HAP-1 (cell line): ENCODE data around the gene MPRIP.
A peak's percentile ranks its signal among the peaks of the same experiment; 100 is the strongest.
"Not testable (repeated sequence)": the region's sequence is repeated elsewhere in the genome, so short reads cannot be mapped to it uniquely, and the experiment has no call there.

Experiments
- DNase-seq, 2 experiments: peaks; one replicate each; pipeline ENCODE4 v3.0.0-alpha.2; 2016 to 2020; ENCODE audit warnings: low spot score in 2 of 2
- H3K27me3 ChIP-seq: fragments of 250-450 bp; sonication (Bioruptor Pico); 2 replicates; pipeline ENCODE4 v1.5.1; 2020; ENCODE audit warnings: low read depth, mild to moderate bottlenecking, moderate library complexity
- H3K36me3 ChIP-seq: fragments of 250-450 bp; sonication (Bioruptor Pico); replicated peaks from 2 replicates; pipeline ENCODE4 v1.5.1; 2020; ENCODE audit warnings: mild to moderate bottlenecking
- H3K4me1 ChIP-seq: fragments of 250-450 bp; sonication (Bioruptor Pico); 2 replicates; pipeline ENCODE4 v1.5.1; 2020; ENCODE audit warnings: mild to moderate bottlenecking
- H3K4me3 ChIP-seq: fragments of 250-450 bp; sonication (Bioruptor Pico); 2 replicates; pipeline ENCODE4 v1.5.1; 2020; ENCODE audit warnings: mild to moderate bottlenecking, moderate library complexity
- H3K9me3 ChIP-seq: fragments of 250-450 bp; sonication (Bioruptor Pico); 2 replicates; pipeline ENCODE4 v1.5.1; 2020; ENCODE audit warnings: mild to moderate bottlenecking, moderate library complexity
- in situ Hi-C: fragments of 300-500 bp; cut with MboI; formaldehyde crosslinking; loops from 3 replicates; pipeline ENCODE4 v1.14.3; 2020; ENCODE audit warnings: low sequenced_read_pairs, inconsistent platforms, mixed read lengths

MPRIP gene

GRCh38 chr17:17130077-17130844 is 88.0 kb downstream of the MPRIP start:
- Histone ChIP-seq H3K9me3 (no peaks in the 10 kb centered on the region), H3K27me3 (no peaks in the 10 kb centered on the region), H3K36me3 (peaks cover 21% of the 10 kb centered on the region), H3K4me1 (no peaks in the 10 kb centered on the region), H3K4me3 (no peak overlapping the region)
- in situ Hi-C loops, result no loop called here
- no peak for DNase-seq

DNA sequence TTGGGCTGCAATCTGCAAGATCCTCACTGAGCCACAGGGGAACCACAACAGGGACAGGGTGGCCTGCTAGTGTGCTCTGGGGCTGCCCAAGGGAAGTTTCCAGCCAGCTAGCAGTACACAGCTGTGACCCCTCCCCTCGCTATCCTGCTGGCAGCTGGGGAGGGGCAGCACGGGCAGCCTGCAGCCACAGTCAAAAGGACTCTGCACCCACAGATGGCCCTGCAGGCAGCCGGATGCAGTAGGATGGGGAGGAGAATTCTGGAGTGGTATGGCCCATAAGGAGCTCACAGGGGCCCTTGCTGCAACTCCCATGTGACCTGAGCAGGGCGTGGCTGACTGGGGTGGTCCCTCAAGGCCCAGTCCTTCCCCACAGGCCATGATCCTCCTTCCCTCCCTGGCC is 89.6 kb downstream of the MPRIP start:
- Histone ChIP-seq H3K9me3 (no peaks in the 10 kb centered on the region), H3K4me3 (no peak overlapping the region), H3K4me1 (no peaks in the 10 kb centered on the region), H3K36me3 (peaks cover 17% of the 10 kb centered on the region), H3K27me3 (no peaks in the 10 kb centered on the region)
- DNase-seq, result no peak
- in situ Hi-C loops, result no loop called here

DNA sequence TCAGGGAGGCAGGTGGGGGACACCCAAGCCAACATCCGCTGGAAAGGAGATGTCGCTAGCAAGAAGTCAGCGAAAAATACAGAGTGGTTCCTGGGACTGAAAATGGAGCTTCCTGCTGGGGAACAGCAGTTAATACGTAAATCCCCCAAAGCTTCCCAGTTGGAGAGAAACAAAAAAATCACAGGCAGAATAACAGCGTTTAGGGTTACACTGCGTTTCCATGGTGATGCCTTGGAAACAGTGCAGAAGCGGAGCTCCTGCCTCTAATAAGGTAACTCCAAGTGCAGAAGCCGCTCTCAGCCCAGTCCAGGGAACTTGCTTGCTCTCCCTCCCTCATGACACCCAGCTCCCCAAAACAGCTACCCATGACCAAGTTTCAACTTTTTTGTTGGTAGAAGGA is 90.5 kb downstream of the MPRIP start:
- no peak for DNase-seq
- H3K36me3 ChIP-seq, result peaks cover 17% of the 10 kb centered on the region

DNA sequence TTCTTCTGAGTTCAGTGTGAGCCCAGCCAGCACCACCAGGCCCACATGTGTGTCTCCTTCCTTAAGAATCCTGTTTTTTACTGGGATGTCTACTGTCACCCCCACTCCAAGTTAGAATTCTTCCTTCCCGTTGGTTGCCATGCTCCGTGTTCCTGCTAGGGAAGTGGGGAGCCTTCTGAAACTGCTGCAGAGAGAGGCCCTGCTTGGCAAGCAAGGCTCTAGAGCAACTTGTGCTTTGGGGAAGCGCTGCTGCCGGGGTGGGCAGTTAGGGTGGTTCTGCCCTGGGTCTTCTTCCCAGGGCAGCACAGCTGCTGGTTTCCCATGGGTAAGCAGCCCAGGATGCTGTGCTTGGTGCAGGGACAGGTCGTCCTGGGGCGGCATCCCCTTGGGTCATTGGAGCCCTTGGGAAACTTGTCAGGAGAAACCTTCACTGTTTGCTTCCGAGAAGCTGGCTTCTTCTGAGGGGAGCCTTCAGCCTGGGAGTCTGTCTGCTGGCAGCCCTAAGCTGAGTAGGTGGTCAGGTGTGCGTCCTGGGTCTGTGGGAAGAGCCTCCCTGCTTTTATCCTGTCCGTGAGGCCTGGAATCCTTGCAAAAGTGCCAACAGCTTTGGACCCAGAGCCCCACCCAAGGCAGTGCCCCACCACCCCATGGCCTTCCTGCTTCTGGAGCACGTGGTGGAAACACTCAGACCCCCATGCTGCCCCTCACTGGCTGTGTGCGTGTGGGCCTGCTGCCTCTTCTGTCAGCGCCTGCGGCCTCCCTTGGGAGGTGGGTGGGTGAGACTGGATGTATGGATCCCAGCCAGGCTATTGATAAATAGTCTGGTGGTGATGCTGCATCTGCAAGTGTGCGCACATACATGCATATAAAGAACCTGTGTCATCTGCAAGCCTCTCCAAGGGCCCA is 92.0 kb downstream of the MPRIP start:
- Histone ChIP-seq H3K9me3 (no peaks in the 10 kb centered on the region), H3K27me3 (no peaks in the 10 kb centered on the region), H3K4me3 (no peak overlapping the region), H3K4me1 (no peaks in the 10 kb centered on the region), H3K36me3 (peaks cover 28% of the 10 kb centered on the region)
- no peak for DNase-seq
- in situ Hi-C loops, result no loop called here

More for the DNA sequence above, 90.5 kb downstream of the MPRIP start:
- no peaks in the 10 kb centered on the region for H3K9me3 ChIP-seq
- no peak overlapping the region for H3K4me3 ChIP-seq
- in situ Hi-C loops, result no loop called here
- no peaks in the 10 kb centered on the region for H3K27me3 ChIP-seq
- H3K4me1 ChIP-seq, result no peaks in the 10 kb centered on the region

GRCh38 chr17:17134957-17135333 is 92.7 kb downstream of the MPRIP start:
- in situ Hi-C loops, result no loop called here
- DNase-seq, result no peak
- Histone ChIP-seq H3K4me1 (no peaks in the 10 kb centered on the region), H3K27me3 (no peaks in the 10 kb centered on the region), H3K4me3 (no peak overlapping the region), H3K9me3 (no peaks in the 10 kb centered on the region), H3K36me3 (peaks cover 26% of the 10 kb centered on the region)

- H3K36me3 ChIP-seq, result peaks cover 20% of the 10 kb centered on the region
- H3K4me1 ChIP-seq, DNase-seq, H3K27me3 ChIP-seq, H3K9me3 ChIP-seq, H3K4me3 ChIP-seq, in situ Hi-C loops: not testable (repeated sequence)
These were observed 94.0 kb downstream of the MPRIP start for GRCh38 chr17:17136221-17136620.

DNA sequence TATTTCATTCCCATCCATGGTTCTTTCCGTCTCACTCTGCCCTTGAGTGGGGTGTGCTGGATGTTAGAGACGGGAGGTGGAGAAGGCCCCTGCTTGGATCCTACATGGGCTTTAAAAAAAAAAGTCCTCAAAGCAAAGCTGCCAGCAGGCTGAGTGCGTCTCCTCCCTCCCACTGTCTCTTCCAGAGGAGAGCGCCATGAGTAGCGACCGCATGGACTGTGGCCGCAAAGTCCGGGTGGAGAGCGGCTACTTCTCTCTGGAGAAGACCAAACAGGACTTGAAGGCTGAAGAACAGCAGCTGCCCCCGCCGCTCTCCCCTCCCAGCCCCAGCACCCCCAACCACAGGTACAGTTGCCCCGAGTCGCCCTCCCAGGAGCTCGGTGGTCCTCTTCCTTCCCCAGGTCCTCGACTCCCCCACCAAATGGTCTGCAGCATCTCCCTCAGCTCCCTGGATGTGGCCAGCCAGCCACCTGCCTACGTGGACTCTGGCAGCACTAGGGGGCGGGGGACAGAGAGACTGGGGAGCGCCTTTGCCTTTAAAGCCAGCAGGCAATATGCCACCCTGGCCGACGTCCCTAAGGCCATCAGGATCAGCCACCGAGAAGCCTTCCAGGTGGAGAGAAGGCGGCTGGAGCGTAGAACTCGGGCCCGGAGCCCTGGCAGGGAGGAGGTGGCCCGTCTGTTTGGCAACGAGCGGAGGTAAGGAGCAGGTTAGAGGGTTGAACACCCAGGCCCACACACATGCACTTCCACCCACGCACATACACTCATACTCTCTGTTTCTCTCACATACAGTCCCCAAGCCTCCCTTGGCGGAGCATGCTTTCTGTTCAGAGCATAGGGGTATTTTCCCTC is 95.7 kb downstream of the MPRIP start:
- no peaks in the 10 kb centered on the region for H3K4me1 ChIP-seq
- in situ Hi-C loops, result no loop called here

GRCh38 chr17:17139972-17140589 is 97.8 kb downstream of the MPRIP start:
- no peak for DNase-seq
- Histone ChIP-seq H3K36me3 (peaks cover 44% of the 10 kb centered on the region), H3K4me1 (no peaks in the 10 kb centered on the region), H3K9me3 (no peaks in the 10 kb centered on the region), H3K27me3 (no peaks in the 10 kb centered on the region), H3K4me3 (no peak overlapping the region)
- in situ Hi-C loops, result no loop called here

More for the DNA sequence above, 95.7 kb downstream of the MPRIP start:
- Histone ChIP-seq H3K27me3 (no peaks in the 10 kb centered on the region), H3K9me3 (no peaks in the 10 kb centered on the region), H3K36me3 (peaks cover 29% of the 10 kb centered on the region), H3K4me3 (no peak overlapping the region)
- no peak for DNase-seq

- Histone ChIP-seq H3K27me3 (no peaks in the 10 kb centered on the region), H3K9me3 (no peaks in the 10 kb centered on the region), H3K4me1 (no peaks in the 10 kb centered on the region), H3K4me3 (no peak overlapping the region), H3K36me3 (peaks cover 44% of the 10 kb centered on the region)
- in situ Hi-C loops, result no loop called here
- no peak for DNase-seq
These were observed 98.3 kb downstream of the MPRIP start for GRCh38 chr17:17140590-17140980.

- no peaks in the 10 kb centered on the region for H3K4me1 ChIP-seq
- H3K36me3 ChIP-seq, result peaks cover 44% of the 10 kb centered on the region
- no peaks in the 10 kb centered on the region for H3K9me3 ChIP-seq
- H3K27me3 ChIP-seq, result no peaks in the 10 kb centered on the region
- no peak for DNase-seq
- H3K4me3 ChIP-seq, result no peak overlapping the region
- in situ Hi-C loops, result no loop called here
These were observed 99.0 kb downstream of the MPRIP start for GRCh38 chr17:17141279-17141678.

- DNase-seq, result peak; percentile 42 to 72
- Histone ChIP-seq H3K4me1 (no peaks in the 10 kb centered on the region), H3K9me3 (no peaks in the 10 kb centered on the region), H3K36me3 (peaks cover 44% of the 10 kb centered on the region), H3K27me3 (no peaks in the 10 kb centered on the region), H3K4me3 (no peak overlapping the region)
- in situ Hi-C loops, result no loop called here
These were observed 99.7 kb downstream of the MPRIP start for GRCh38 chr17:17141860-17142552.

GRCh38 chr17:17142556-17142955 is 100.3 kb downstream of the MPRIP start:
- in situ Hi-C loops, result no loop called here
- no peak for DNase-seq
- Histone ChIP-seq H3K4me1 (no peaks in the 10 kb centered on the region), H3K9me3 (no peaks in the 10 kb centered on the region), H3K27me3 (no peaks in the 10 kb centered on the region), H3K4me3 (no peak overlapping the region), H3K36me3 (peaks cover 48% of the 10 kb centered on the region)

DNA sequence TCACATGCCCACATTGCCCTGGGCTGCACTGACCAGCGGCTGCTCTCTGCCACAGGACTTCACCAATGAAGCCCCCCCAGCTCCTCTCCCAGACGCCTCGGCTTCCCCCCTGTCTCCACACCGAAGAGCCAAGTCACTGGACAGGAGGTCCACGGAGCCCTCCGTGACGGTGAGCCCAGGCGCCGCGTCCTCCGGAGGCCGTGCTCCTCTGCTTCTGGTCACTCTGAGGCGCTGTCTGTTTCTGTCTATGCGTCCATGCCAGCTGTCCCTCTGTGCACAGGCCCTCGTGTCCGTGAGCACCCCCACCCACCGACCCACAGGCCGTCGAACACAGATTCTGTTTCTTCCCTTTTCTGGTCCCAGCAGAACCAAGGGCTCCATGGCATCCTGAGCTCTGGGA is 101.2 kb downstream of the MPRIP start:
- in situ Hi-C loops, result no loop called here
- peaks cover 45% of the 10 kb centered on the region for H3K36me3 ChIP-seq

More for the DNA sequence above, 101.2 kb downstream of the MPRIP start:
- DNase-seq, result no peak
- Histone ChIP-seq H3K4me3 (no peak overlapping the region), H3K4me1 (no peaks in the 10 kb centered on the region), H3K9me3 (no peaks in the 10 kb centered on the region; the same call in 1 of the 2 replicates), H3K27me3 (no peaks in the 10 kb centered on the region)
